HG02642 (cell line): ENCODE data around the gene ZNF701.
"Not testable (repeated sequence)": the region's sequence is repeated elsewhere in the genome, so short reads cannot be mapped to it uniquely, and the experiment has no call there.

ENCODE experiments used
- ATAC-seq: cut with Tn5 transposase; IDR thresholded peaks from one replicate; pipeline ENCODE4 v1.9.1; 2021; ENCODE audit warnings: mild to moderate bottlenecking; ENCODE audit not compliant: unreplicated experiment, poor library complexity

Gene ZNF701

DNA sequence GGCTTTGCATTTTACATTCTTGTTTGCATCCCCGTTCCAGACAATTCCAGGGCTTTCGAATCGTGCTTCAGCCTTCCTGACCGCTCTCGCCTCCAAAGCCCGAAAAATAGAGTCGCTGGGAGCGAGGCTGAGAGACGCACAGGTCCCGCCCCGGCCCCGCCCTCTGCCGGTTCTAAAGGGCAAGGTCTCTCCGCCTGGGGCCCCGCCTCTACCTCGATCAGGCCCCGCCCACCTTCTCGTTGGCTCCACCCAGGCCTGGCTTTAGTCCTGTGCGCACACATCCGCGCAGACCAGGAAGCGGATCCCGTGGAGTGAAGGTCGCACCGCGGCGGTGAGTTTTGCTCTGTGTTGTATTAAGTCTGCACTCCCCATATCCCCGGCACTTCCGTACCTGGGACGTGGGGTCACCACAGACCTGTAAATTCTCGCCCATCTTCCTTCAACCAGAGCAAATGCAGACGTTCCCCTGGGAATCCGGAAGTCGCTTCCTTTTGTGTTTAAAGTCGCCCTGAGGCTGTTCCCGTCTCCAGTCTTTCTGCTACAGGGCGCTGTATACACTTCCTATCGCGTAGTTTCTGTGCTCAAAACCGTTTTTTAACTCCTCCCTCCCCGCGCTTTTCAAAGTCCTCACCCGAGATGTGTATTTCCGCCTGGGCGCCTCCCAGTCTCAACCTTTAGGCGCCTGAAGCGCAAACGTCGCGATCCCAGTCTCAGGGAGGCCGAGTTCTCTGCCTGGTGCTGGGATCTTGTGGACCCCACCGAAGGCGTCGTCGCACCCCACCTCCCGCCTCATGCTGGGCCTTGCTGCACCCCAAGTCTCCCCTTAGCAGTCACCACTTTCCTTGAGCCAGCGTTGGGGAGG lies at the start of gene ZNF701:
Gene ZNF701, plus strand, starts transcription at position 288 of the 862 bp plus-strand sequence. CDS start 3,861 bp downstream, outside the sequence.
- ATAC-seq = peak; percentile 94

- ATAC-seq = no peak
These were observed 47.5 kb upstream of the ZNF701 start for GRCh38 chr19:52522551-52522950.

- ATAC-seq = no peak
These were observed 46.0 kb upstream of the ZNF701 start for GRCh38 chr19:52524086-52524485.

GRCh38 chr19:52527134-52527955 lies 42.7 kb upstream of the ZNF701 start, which contains the start of gene ZNF808:
Gene ZNF808 (plus strand): TSS chr19:52527668. CDS start chr19:52543285, 15,617 bp downstream.
- ATAC-seq = peak; percentile 90

DNA sequence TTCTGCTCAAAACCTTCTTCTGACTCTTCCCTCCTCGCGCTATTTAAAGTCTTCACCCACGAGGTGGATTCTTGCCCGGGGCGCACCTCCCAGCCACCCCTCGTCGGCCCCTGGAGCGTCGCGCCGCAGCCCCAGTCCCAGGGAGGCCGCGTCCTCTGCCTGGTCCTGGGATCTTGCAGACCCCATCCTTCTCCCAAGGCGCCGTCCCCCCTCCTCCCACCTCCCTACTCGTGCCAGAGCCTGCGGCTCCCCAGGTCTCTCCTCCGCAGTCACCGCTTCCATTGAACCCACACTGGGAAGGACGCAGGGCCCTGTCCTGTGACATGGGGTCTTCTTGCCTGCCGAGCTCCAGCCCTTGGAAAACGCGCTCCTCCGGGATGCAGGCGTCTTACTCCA lies 42.1 kb upstream of the ZNF701 start:
- ATAC-seq = peak; percentile 30

GRCh38 chr19:52532480-52532879 lies 37.6 kb upstream of the ZNF701 start:
- ATAC-seq = no peak

- ATAC-seq = no peak
These were observed 36.2 kb upstream of the ZNF701 start for GRCh38 chr19:52533901-52534300.

DNA sequence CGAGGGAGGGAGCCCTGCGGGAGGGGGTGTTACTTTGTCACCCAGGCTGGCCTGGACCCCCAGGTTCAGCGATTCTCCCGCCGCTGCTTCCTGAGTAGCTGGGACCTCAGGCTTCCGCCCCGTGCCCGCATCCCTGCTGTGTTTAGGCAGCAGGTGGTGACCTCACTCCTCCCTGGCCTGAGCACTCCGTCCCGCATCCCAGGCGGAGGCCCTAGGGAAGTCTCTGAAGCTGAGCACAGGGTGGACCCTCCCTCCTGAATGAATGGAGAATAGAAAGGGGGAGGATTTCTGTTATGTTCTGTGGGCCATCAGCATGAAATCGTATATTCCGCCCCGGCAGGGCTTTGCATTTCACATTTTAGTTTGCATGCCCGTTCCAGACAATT lies 34.7 kb upstream of the ZNF701 start:
- peak; percentile 7 for ATAC-seq

GRCh38 chr19:52535771-52536447 lies 34.2 kb upstream of the ZNF701 start:
- ATAC-seq = peak; percentile 92

DNA sequence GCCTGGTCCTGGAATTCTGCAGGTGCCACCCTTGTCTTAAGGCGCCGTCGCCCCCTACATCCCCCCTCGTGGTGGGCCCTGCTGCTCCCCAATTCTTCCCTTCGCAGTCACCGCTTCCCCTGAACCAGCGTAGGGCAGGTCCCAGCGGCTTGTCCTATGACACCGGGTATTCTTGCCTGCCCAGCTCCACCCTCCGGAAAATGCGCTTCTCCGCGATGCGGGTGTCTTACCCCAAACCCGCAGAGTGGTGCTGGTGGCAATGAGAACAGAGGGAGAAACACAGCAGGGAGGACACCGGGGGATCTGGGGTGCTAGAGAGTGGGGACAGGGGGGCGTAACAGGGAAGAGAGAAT lies 33.7 kb upstream of the ZNF701 start:
- ATAC-seq = no peak

- not testable (repeated sequence) for ATAC-seq
These were observed 31.3 kb upstream of the ZNF701 start for GRCh38 chr19:52538815-52539214.

DNA sequence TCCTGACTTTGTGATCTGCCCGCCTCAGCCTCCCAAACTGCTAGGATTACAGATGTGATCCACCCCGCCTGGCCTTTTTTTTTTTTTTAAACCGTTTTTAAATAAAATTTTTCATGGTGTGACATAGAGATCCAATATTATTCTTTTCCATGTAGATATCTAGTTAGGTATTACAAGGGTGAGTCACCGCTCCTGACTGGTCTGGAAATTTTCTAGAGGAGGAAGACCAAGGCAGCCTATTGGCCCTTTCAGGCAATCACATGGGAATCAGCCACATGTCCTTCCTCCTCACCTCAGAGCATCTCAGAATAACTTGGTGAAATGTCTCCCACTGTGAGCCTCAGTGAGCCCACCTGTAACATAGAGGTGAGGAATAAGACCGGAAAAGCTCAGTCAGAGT lies 28.9 kb upstream of the ZNF701 start:
- not testable (repeated sequence) for ATAC-seq

GRCh38 chr19:52541608-52542007 lies 28.5 kb upstream of the ZNF701 start:
- no peak for ATAC-seq

DNA sequence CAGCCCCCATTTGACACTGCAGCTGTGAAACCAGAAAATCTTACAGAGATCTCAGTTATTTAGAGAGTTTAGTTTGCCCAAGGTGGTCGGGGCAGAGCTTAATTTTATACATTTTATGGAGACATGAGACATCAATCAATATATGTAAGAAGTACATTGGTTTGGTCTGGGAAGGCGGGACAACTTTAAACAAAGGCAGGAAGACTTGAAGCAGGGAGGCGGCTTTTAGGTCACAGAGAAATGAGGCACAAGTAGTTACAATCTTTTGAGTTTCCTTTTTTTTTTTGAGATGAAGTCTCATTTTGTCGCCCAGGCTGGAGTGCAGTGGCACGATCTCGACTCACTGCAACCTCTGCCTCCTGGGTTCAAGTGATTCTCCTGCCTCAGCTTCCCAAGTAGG lies 27.5 kb upstream of the ZNF701 start:
- ATAC-seq = not testable (repeated sequence)

GRCh38 chr19:52542984-52543664 lies 27.0 kb upstream of the ZNF701 start:
- ATAC-seq = no peak

DNA sequence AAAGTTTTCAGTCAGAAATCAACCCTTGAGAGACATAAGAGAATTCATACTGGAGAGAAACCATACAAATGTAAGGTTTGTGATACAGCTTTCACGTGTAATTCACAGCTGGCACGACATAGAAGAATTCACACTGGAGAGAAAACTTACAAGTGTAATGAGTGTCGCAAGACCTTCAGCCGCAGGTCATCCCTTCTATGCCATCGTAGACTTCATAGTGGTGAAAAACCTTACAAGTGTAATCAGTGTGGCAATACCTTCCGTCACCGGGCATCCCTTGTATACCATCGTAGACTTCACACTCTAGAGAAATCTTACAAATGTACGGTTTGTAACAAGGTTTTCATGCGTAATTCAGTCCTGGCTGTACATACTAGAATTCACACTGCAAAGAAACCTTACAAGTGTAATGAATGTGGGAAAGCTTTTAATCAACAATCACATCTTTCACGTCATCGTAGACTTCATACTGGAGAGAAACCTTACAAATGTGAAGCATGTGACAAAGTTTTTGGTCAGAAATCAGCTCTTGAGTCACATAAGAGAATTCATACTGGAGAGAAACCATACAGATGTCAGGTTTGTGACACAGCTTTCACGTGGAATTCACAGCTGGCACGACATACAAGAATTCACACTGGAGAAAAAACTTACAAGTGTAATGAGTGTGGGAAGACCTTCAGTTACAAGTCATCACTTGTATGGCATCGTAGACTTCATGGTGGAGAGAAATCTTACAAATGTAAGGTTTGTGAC lies 15.7 kb upstream of the ZNF701 start:
- ATAC-seq = no peak

- ATAC-seq = no peak
These were observed 12.7 kb upstream of the ZNF701 start for GRCh38 chr19:52557231-52557995.

DNA sequence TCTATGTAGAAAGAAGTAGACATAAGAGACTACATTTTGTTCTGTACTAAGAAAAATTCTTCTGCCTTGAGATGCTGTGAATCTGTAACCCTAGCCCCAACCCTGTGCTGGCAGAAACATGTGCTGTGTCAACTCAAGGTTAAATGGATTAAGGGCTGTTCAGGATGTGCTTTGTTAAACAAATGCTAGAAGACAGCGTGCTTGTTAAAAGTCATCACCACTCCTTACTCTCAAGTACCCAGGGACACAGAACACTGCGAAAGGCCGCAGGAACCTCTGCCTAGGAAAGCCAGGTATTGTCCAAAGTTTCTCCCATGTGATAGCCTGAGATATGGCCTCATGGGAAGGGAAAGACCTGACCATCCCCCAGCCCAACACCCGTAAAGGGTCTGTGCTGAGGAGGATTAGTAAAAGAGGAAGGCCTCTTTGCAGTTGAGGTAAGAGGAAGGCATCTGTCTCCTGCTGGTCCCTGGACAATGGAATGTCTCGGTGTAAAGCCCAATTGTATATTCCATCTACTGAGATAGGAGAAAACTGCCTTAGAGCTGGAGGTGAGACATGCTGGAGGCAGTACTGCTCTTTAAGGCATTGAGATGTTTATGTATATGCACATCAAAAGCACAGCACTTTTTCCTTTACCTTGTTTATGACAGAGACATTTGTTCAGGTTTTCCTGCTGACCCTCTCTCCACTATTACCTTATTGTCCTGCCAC lies 11.2 kb upstream of the ZNF701 start:
- ATAC-seq = not testable (repeated sequence)
